Measurements from ENCODE around the gene RNF114. TPM values are rescaled to one million over a fixed set of nuclear protein-coding genes. Genes with fewer than 3 reads are reported as not detected.

RNF114 gene
- polyA plus RNA-seq, 1 donor from 2014 or later: 109 TPM

- Histone ChIP-seq H4K20me1 (ENCODE audit: insufficient read depth) (no peaks in the 10 kb centered on the region), H3K79me2 (replicated peaks; ENCODE audit: insufficient read depth, low read length) (no peaks in the 10 kb centered on the region), H3K4me3 (ENCODE audit: low read length) (no peak overlapping the region), H3K27me3 (ENCODE audit: insufficient read depth, low read depth, low read length) (no peaks in the 10 kb centered on the region), H3K9me2 (ENCODE audit: insufficient read depth, low read length) (no peaks in the 10 kb centered on the region), H3K27ac (ENCODE audit: low read length) (no peak overlapping the region), H3K9ac (ENCODE audit: low read length) (no peak overlapping the region), H2AFZ (ENCODE audit: low read depth, low read length) (no peak overlapping the region), H3F3A (ENCODE audit: insufficient read depth, low read length, poor library complexity, severe bottlenecking) (no peaks in the 10 kb centered on the region), H3K4me2 (ENCODE audit: low read length) (no peak overlapping the region), H3K36me3 (ENCODE audit: insufficient read depth, low read length) (no peaks in the 10 kb centered on the region), H3K9me3 (ENCODE audit: low read length) (no peaks in the 10 kb centered on the region)
- TF ChIP-seq TAF1 (IDR thresholded peaks at IDR 0.05; ENCODE audit: low read depth): no peak
- no peak for TF ChIP-seq REST (IDR thresholded peaks at IDR 0.05; ENCODE audit: borderline replicate concordance)
- no peak for TF ChIP-seq EZH2 (IDR thresholded peaks at IDR 0.05; ENCODE audit: borderline replicate concordance, insufficient read depth, low read length, poor library complexity, severe bottlenecking)
- TF ChIP-seq, protein P1, sequence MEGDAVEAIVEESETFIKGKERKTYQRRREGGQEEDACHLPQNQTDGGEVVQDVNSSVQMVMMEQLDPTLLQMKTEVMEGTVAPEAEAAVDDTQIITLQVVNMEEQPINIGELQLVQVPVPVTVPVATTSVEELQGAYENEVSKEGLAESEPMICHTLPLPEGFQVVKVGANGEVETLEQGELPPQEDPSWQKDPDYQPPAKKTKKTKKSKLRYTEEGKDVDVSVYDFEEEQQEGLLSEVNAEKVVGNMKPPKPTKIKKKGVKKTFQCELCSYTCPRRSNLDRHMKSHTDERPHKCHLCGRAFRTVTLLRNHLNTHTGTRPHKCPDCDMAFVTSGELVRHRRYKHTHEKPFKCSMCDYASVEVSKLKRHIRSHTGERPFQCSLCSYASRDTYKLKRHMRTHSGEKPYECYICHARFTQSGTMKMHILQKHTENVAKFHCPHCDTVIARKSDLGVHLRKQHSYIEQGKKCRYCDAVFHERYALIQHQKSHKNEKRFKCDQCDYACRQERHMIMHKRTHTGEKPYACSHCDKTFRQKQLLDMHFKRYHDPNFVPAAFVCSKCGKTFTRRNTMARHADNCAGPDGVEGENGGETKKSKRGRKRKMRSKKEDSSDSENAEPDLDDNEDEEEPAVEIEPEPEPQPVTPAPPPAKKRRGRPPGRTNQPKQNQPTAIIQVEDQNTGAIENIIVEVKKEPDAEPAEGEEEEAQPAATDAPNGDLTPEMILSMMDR (IDR thresholded peaks at IDR 0.05; ENCODE audit: poor library complexity, severe bottlenecking): no peak
- no peak for TF ChIP-seq RAD21 (conservative IDR thresholded peaks at IDR 0.05)
- no peak for TF ChIP-seq EP300 (conservative IDR thresholded peaks at IDR 0.05; ENCODE audit: poor library complexity, severe bottlenecking)
- no peak for TF ChIP-seq SMC3 (conservative IDR thresholded peaks at IDR 0.05; ENCODE audit: poor library complexity)
- TF ChIP-seq MXI1 (conservative IDR thresholded peaks at IDR 0.05; ENCODE audit: poor library complexity, severe bottlenecking): no peak
- no peak for TF ChIP-seq POLR2AphosphoS5 (IDR thresholded peaks at IDR 0.05)
These were observed 7.1 kb upstream of the RNF114 start for GRCh38 chr20:49929142-49929494.

- H3K27me3 ChIP-seq (ENCODE audit: insufficient read depth, low read depth, low read length): no peaks in the 10 kb centered on the region
- no peaks in the 10 kb centered on the region for H3K9me2 ChIP-seq (ENCODE audit: insufficient read depth, low read length)
- H3K79me2 ChIP-seq (replicated peaks; ENCODE audit: insufficient read depth, low read length): peaks cover 42% of the 10 kb centered on the region
- H3K9ac ChIP-seq (ENCODE audit: low read length): peak overlapping the region; percentile 92
- peak overlapping the region; percentile 31 for H3K27ac ChIP-seq (ENCODE audit: low read length)
- peak overlapping the region; percentile 100 for H3K4me3 ChIP-seq (ENCODE audit: low read length)
- no peaks in the 10 kb centered on the region for H3K36me3 ChIP-seq (ENCODE audit: insufficient read depth, low read length)
- H3K9me3 ChIP-seq (ENCODE audit: low read length): no peaks in the 10 kb centered on the region
- no peaks in the 10 kb centered on the region for H3F3A ChIP-seq (ENCODE audit: insufficient read depth, low read length, poor library complexity, severe bottlenecking)
- H4K20me1 ChIP-seq (ENCODE audit: insufficient read depth): no peaks in the 10 kb centered on the region
- no peak overlapping the region for H3K4me2 ChIP-seq (ENCODE audit: low read length)
- no peak for TF ChIP-seq MXI1 (conservative IDR thresholded peaks at IDR 0.05; ENCODE audit: poor library complexity, severe bottlenecking)
- TF ChIP-seq, protein P1 (IDR thresholded peaks at IDR 0.05; ENCODE audit: poor library complexity, severe bottlenecking): no peak
- TF ChIP-seq RAD21 (conservative IDR thresholded peaks at IDR 0.05): no peak
- TF ChIP-seq POLR2AphosphoS5 (IDR thresholded peaks at IDR 0.05): no peak
- no peak for TF ChIP-seq TAF1 (IDR thresholded peaks at IDR 0.05; ENCODE audit: low read depth)
- TF ChIP-seq REST (IDR thresholded peaks at IDR 0.05; ENCODE audit: borderline replicate concordance): no peak
- TF ChIP-seq EP300 (conservative IDR thresholded peaks at IDR 0.05; ENCODE audit: poor library complexity, severe bottlenecking): no peak
- TF ChIP-seq SMC3 (conservative IDR thresholded peaks at IDR 0.05; ENCODE audit: poor library complexity): no peak
- TF ChIP-seq EZH2 (IDR thresholded peaks at IDR 0.05; ENCODE audit: borderline replicate concordance, insufficient read depth, low read length, poor library complexity, severe bottlenecking): no peak
- peak overlapping the region; percentile 27 for H2AFZ ChIP-seq (ENCODE audit: low read depth, low read length)
These were observed 448 bp upstream of the RNF114 start for GRCh38 chr20:49935746-49936152.
